Activated CD4-positive, alpha-beta T cell treated with anti-CD3 and anti-CD28 coated beads for 24 hours (primary cell): Measurements from ENCODE around the gene MAT1A.
"Not testable (repeated sequence)": the region's sequence is repeated elsewhere in the genome, so short reads cannot be mapped to it uniquely, and the experiment has no call there.

Source experiments
- DNase-seq, 2 donors: peaks; one replicate each; pipeline ENCODE4 v3.0.0-alpha.2; 2020; ENCODE audit warnings: low read depth in 2 of 2

MAT1A gene

DNA sequence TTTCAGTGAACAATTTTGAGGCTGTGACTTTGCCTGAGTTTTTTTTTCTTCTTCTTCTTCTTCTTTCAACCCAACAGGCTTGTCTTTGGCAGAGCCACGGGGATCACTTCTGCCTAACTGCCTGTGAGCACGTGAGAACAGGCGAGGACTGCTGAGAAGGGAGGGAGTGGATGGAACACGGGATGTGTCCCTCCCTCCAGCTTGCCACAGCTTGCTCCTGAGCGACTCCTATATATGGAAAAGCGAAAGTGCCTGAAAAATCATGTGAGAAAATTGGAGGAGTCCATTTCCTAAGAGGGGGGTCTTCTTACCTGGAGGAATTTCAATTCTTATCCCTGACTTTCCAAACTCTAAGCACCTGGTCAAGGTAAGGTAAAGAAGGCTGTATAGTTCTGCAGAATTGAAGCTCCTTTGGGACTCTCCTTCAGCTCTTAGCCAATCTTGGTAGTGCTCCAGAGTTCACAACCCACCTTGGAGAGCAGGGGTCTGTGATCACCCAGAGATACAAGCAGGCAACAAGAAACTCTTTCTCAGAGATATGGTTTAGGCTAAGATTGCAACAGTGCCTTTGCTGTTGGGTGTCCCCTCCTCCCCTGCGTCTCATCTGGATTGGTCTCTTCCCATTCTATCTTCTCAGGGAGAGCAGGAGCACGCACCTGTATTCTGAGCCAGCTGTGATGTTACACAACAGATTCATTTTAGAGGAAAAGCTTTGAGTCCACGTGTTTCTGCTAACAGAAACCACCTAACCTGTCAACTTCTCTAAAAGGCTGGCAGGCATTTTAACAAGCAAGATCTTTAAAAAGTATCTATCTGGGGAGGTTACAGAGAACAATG is at the start of gene MAT1A:
MAT1A (minus strand) TSS at position 208 of the 837 bp plus-strand sequence. CDS start 235 bp downstream, outside the sequence.
- DNase-seq = no peak

DNA sequence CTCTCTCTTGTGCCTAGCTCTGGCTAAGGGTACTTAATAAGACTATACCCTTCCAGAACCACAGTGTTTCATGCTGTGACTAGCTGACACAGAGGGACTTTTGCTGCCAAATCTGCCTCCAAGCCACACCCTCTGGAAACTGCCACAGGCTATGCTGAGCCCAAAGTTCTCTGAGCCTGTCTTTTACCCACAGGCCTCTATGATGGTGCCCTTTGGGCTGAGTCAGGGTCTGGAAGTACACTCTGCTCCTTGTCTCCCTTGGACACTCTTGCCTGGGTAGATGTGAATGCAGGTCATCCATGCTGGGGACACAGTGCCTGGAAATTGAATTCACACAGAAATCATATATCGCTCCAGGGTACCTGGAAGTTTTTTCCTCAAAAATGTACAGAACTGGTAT is 44.5 kb upstream of the MAT1A start:
- no peak for DNase-seq

- no peak for DNase-seq
Observed at GRCh38 chr10:80324891-80325364, 35.5 kb upstream of the MAT1A start.

DNA sequence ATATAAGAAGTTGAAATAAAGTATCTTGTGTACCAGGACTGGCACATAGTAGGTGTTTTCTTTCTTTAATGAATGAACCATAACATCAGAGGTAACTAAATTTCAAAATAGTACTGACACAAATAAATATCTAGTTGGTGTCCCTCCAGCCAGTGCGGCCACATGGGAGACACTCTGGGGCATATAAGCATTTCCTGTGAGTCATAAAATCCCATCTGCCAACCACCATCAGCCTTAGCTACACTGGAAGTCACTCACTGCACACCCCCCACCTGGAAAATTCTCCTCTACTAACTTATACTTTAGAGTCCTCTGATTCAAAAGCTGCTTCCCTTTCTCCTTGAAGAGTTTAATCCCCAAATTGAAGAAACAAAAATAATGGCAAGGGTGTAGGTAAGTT is 34.6 kb upstream of the MAT1A start:
- no peak for DNase-seq

- DNase-seq = no peak
Observed at GRCh38 chr10:80323311-80323710, 33.9 kb upstream of the MAT1A start.

DNA sequence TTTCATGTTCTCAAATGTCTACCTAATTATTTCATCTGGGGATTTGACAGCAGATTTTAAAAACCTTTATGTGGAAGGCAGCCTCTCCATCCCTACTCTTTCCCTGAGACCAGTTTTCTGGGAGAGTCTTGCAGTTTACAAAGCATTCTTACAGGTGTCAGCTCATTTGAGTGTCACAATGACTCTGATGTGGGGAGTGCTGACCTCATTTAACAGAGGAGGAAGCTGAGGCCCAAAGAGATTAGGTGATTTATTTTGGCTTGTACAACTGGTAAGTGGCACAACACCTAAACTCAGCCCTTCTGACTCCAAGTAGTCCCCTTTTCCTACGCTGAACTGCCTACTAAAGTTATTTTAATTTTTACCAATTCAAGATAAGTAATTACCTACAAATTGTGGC is 33.3 kb upstream of the MAT1A start:
- no peak for DNase-seq

- no peak for DNase-seq
Observed at GRCh38 chr10:80322158-80322557, 32.7 kb upstream of the MAT1A start.

GRCh38 chr10:80321183-80321582 is 31.7 kb upstream of the MAT1A start:
- no peak for DNase-seq

DNA sequence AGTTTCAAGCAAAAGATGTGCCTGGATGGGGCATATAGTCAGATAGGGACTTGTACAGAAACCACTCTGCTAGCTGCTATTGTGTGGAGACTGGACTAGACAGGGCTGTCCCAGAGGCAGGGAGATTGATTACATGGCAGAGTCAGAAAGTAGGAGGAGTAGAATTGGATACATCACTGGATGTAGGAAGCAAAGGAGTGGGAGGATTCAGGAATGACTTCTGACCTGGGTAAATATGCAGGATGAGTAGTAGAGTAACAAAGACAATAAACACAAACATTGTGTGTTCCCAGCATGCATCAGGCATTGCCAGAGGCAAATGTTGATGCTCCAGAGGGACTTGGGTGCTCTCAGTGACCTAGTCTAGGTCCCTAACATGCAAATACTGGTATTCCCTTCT is 30.9 kb upstream of the MAT1A start:
- no peak for DNase-seq

- no peak for DNase-seq
Observed at GRCh38 chr10:80319725-80320290, 30.4 kb upstream of the MAT1A start.

GRCh38 chr10:80319318-80319717 is 29.9 kb upstream of the MAT1A start:
- DNase-seq = no peak

DNA sequence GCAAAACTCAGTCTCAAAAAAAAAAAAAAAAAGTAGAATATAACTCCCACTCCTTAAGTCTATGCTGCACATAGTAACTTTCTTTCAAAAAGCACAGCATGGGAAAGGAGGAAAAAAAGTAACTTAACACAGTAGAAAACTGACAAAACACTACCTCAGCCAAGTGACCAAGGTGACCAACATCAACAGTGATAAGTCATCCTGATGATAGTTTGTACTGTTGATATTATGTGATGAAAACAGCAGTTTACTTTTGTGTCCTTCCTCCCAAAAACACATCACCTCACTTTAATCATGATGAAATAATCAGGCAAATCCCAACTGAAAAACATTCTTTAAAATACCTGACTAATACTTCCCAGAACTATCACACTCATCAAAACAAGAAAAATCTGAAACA is 29.3 kb upstream of the MAT1A start:
- no peak for DNase-seq

GRCh38 chr10:80315391-80315790 is 25.9 kb upstream of the MAT1A start:
- no peak for DNase-seq

GRCh38 chr10:80313523-80313922 is 24.1 kb upstream of the MAT1A start:
- no peak for DNase-seq

- DNase-seq = not testable (repeated sequence)
Observed at GRCh38 chr10:80305989-80306388, 16.5 kb upstream of the MAT1A start.

GRCh38 chr10:80296942-80297341 is 7.5 kb upstream of the MAT1A start:
- no peak for DNase-seq

- DNase-seq = no peak
Observed at GRCh38 chr10:80292607-80293239, 3.3 kb upstream of the MAT1A start.

DNA sequence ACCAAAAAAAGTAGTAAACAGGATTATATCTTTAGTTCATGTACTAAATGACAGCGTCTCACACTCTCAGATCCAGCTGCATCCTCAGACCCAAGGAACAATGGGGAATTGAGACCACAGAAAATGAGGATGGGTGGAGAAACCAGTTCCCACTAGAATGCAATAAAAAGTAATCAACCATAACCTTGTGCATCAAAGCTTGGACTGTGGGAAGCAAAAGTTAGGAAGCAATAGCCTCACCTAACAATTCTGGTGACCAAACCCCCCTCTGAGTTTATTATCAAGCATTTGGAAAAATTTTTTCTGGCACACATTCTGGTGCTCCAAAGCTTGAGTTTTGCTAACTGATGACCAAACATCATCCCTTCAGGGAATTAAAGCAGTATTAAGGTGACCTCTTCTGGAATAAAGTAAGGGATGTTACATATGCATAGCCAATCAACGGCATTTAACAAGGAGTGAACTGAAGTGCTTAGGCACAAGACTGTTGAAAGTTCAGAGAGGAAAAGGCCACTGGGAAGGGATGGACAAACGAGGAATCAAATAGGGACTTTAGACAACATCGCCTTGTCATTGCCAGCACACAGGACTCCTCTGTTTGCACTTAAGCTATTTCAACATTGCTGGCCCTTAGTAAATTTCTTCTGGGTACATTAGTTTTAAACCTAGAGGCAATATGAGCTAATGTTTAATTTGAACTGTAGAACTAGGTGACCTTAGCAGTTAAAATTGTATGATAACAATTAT is 1.2 kb upstream of the MAT1A start:
- no peak for DNase-seq

GRCh38 chr10:80288849-80289248 is 609 bp downstream of the MAT1A start:
- DNase-seq = no peak

DNA sequence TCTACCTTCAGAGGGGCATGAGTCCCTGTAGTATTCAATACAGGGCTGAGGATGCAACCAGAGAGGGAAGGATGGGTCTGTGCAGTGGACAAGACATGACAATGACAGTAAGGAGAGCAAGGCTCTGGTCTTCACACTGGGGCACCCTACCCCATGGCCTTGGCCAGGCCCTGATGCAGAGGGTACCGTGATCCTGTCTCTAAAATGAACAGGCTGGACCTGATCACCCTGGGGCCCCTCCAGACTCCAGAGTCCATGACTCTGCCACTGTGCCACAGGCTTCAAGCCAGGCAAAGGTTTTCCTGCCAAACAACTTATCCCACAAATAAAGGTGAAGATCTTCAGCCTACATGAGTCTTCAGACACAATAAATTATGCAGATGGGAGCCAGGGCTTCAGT is 4.9 kb downstream of the MAT1A start:
- DNase-seq = no peak

- DNase-seq = no peak
Observed at GRCh38 chr10:80283536-80284199, 5.8 kb downstream of the MAT1A start.

GRCh38 chr10:80283119-80283518 is 6.3 kb downstream of the MAT1A start:
- DNase-seq = no peak
